B cell (primary cell): Measurements from ENCODE around the gene SMAGP. TPM values are rescaled to one million over a fixed set of nuclear protein-coding genes. Genes with fewer than 3 reads are reported as not detected.

Experiments
- ATAC-seq: fragments of 200-7000 bp; cut with Tn5 transposase; one replicate; pipeline ENCODE4 v1.10.0; 2021; ENCODE audit warnings: low read depth, mild to moderate bottlenecking, moderate number of reproducible peaks, moderate library complexity
- CTCF ChIA-PET: fragments of 350-600 bp; sonication (Branson Sonifier 250); formaldehyde crosslinking; loops from one replicate; lab custom pipeline; 2021; ENCODE audit warnings: antibody characterized with exemption, inconsistent platforms; lab: Charles Lee
- POLR2A ChIA-PET: fragments of 350-600 bp; sonication (Branson Sonifier 250); formaldehyde crosslinking; loops from one replicate; lab custom pipeline; 2021; ENCODE audit warnings: antibody characterized with exemption; lab: Charles Lee
- DNase-seq: peaks from one replicate; pipeline ENCODE4 v3.0.0; 2013
- H2AFZ ChIP-seq: 2 replicates; pipeline ENCODE4 v1.6.1; 2012; ENCODE audit warnings: mild to moderate bottlenecking, low read depth, low read length; ENCODE audit not compliant: insufficient read depth, poor library complexity, severe bottlenecking
- H3K27ac ChIP-seq, 2 donors: 1 replicate in 1 of 2; 2 replicates in 1 of 2; pipeline ENCODE4 v1.5.1; 2012 to 2013; ENCODE audit warnings: low read length in 2 of 2, mild to moderate bottlenecking in 2 of 2, moderate library complexity in 1 of 2
- H3K27me3 ChIP-seq, 4 experiments: fragments of 200-600 bp in 1 of 4; sonication (generic) in 1 of 4; replicated peaks in 1 of 4; 1 replicate in 2 of 4; 2 replicates in 2 of 4; pipeline versions ENCODE4 v1.6.1 to v1.7.0; 2013 to 2016; ENCODE audit warnings: low read length in 3 of 4, mild to moderate bottlenecking in 2 of 4, mixed read lengths in 1 of 4, moderate library complexity in 1 of 4; ENCODE audit not compliant: insufficient read depth in 4 of 4, control insufficient read depth in 3 of 4; ENCODE audit errors: control extremely low read depth in 1 of 4
- H3K36me3 ChIP-seq, 2 experiments: replicated peaks in 1 of 2; 1 replicate in 1 of 2; 2 replicates in 1 of 2; pipeline versions ENCODE4 v1.6.1 to v1.7.1; 2013; ENCODE audit warnings: low read length in 1 of 2; ENCODE audit not compliant: insufficient read depth in 2 of 2, control insufficient read depth in 1 of 2; ENCODE audit errors: control extremely low read depth in 1 of 2, extremely low read depth in 1 of 2
- H3K4me1 ChIP-seq, 2 donors: fragments of 200-600 bp in 1 of 2; sonication (generic) in 1 of 2; 1 replicate in 1 of 2; 2 replicates in 1 of 2; pipeline versions ENCODE4 v1.5.1 to v1.6.1; 2013 to 2017; ENCODE audit warnings: low read length in 2 of 2; ENCODE audit not compliant: control insufficient read depth in 2 of 2, insufficient read depth in 2 of 2
- H3K4me2 ChIP-seq: replicated peaks from 2 replicates; pipeline ENCODE3; 2012; ENCODE audit warnings: mild to moderate bottlenecking, low read depth, low read length; ENCODE audit not compliant: poor library complexity, severe bottlenecking
- H3K4me3 ChIP-seq, 5 experiments: fragments of 200-600 bp in 1 of 5; sonication (generic) in 1 of 5; 1 replicate in 3 of 5; 2 replicates in 2 of 5; pipeline versions ENCODE4 v1.5.1 to v1.7.0; 2011 to 2016; ENCODE audit warnings: low read length in 4 of 5, mild to moderate bottlenecking in 4 of 5, low read depth in 2 of 5, control low read depth in 1 of 5, moderate library complexity in 1 of 5; ENCODE audit not compliant: insufficient read depth in 1 of 5; ENCODE audit errors: control extremely low read depth in 1 of 5, extremely low read depth in 1 of 5
- H3K79me2 ChIP-seq: fragments of 200-600 bp; sonication (generic); one replicate; pipeline ENCODE4 v1.6.0; 2016; ENCODE audit warnings: low read length; ENCODE audit not compliant: control insufficient read depth, insufficient read depth
- H3K9ac ChIP-seq: fragments of 200-600 bp; sonication (generic); 2 replicates; pipeline ENCODE4 v1.6.1; 2017; ENCODE audit warnings: mild to moderate bottlenecking, low read length, moderate library complexity
- H3K9me3 ChIP-seq, 3 donors: one replicate each; pipeline versions ENCODE4 v1.6.1 to v1.7.1; 2013; ENCODE audit warnings: low read length in 2 of 3; ENCODE audit not compliant: control insufficient read depth in 2 of 3, insufficient read depth in 1 of 3; ENCODE audit errors: control extremely low read depth in 1 of 3
- H4K20me1 ChIP-seq: 2 replicates; pipeline ENCODE4 v1.6.0; 2012; ENCODE audit warnings: mild to moderate bottlenecking, low read length; ENCODE audit not compliant: insufficient read depth, control insufficient read depth, poor library complexity, severe bottlenecking
- H3K27ac Mint-ChIP-seq: one replicate; pipeline ENCODE4 v1.8.0; 2021; ENCODE audit warnings: mixed read lengths
- H3K27me3 Mint-ChIP-seq: one replicate; pipeline ENCODE4 v1.8.0; 2021; ENCODE audit warnings: mixed read lengths
- H3K4me1 Mint-ChIP-seq: one replicate; pipeline ENCODE4 v1.8.0; 2021; ENCODE audit warnings: mixed read lengths
- H3K4me3 Mint-ChIP-seq: one replicate; pipeline ENCODE4 v1.8.0; 2021; ENCODE audit warnings: mixed read lengths
- H3K9me3 Mint-ChIP-seq: one replicate; pipeline ENCODE4 v1.8.0; 2022; ENCODE audit warnings: mixed read lengths; ENCODE audit not compliant: insufficient read depth
- CTCF ChIP-seq: fragments of 200-600 bp; IDR thresholded peaks from one replicate; pipeline ENCODE4 v1.8.0; 2022; ENCODE audit warnings: antibody characterized with exemption, mild to moderate bottlenecking
- EZH2 ChIP-seq: IDR thresholded peaks from 2 replicates; pipeline ENCODE4 v1.6.1; 2012; ENCODE audit warnings: borderline replicate concordance, low read depth, mild to moderate bottlenecking, moderate library complexity, low read length; ENCODE audit not compliant: insufficient read depth, poor library complexity, severe bottlenecking
- WGBS: methylation state at CpG from one replicate; pipeline ENCODE4 v1.1.5; 2013; ENCODE audit warnings: missing lambda C conversion rate; ENCODE audit not compliant: insufficient coverage; 5-methylcytosine and 5-hydroxymethylcytosine counted together
- intact Hi-C: fragments of 100-400 bp; cut with micrococcal nuclease; formaldehyde crosslinking; loops from one replicate; pipeline ENCODE4 v1.10.0; 2022
- polyA plus RNA-seq: library from polyadenylated mRNA; depleted of rRNA; stranded (reverse); fragments of >200 nt; gene quantifications from 2 replicates; pipeline ENCODE4 v1.2.3, GENCODE V29; 2012
- total RNA-seq, 2 donors: library from RNA; stranded (reverse); fragments of 120-200 nt in 1 of 2; gene quantifications; 1 replicate in 1 of 2; 2 replicates in 1 of 2; pipeline versions ENCODE4 v1.2.3 to v1.2.4, GENCODE V29; 2013 to 2022

SMAGP gene
- total and polyA plus RNA-seq, 2 donors (not counting 1 experiment from before 2014, with no cell fraction given), result 10.4 to 21.6 TPM

DNA sequence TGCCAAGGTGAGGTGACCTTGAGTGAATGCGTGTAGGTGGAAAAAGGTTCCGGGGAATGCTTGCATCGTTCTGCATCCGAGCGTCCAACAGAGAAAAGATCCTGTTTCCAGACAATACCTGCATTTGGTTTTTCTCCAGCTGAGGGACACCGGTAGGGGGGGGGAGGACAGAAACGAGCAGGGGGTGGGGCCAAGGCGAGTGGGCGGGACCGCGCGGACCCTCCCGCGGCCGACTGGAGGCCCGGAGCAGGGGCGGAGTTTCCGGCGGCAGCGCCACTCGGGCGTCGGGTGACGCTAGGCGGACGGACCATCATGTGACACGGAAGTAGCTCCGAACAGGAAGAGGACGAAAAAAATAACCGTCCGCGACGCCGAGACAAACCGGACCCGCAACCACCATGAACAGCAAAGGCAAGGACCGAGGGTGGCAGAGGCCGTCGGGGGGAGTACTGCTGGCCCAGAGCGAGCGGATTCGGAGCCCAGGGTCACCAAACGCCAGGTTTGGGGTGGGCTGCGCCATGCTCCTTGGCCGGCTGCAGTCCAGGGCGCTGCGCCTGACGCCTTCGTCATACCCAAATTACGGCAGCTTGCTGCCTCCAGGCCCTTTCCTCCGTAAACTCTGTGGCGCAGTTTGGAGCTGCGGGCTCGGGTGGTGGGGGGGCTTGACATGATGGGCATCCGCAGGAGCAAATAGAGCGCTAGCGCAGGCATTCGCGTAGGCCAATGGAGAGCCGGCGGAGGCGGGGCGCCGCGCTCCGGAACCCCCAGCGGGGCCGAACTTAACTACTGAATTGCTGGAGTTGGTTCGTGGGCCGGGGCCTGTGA, 31.5 kb downstream of the SMAGP start, which contains the start of gene DAZAP2:
TSS of gene DAZAP2 (plus strand) at position 317 of the 825 bp plus-strand sequence. CDS start at position 399, 82 bp downstream.
- Histone ChIP-seq H4K20me1 (peaks cover 39% of the 10 kb centered on the region), H3K9ac (peak within 1 kb of the TSS; percentile 100), H3K79me2 (peaks cover 27% of the 10 kb centered on the region), H3K4me1 (peaks cover 24 to 34% of the 10 kb centered on the region in 2 donors), H2AFZ (peak within 1 kb of the TSS; percentile 72), H3K36me3 (peaks cover 2 to 34% of the 10 kb centered on the region in 2 experiments), H3K27ac (peak within 1 kb of the TSS; percentile 100), H3K4me3 (peak within 1 kb of the TSS; percentile 69 to 100 (median 100)), H3K4me2 (peak within 1 kb of the TSS; percentile 76), H3K9me3 (no peaks in the 10 kb centered on the region), H3K27me3 (no peaks in the 10 kb centered on the region)
- intact Hi-C loops, result loop anchor here (1.0 to 5.0 kb wide), 7 partner anchors 20 to 191 kb away; partner anchors contain the start of genes BIN2, CSRNP2, POU6F1 and SMAGP
- Mint-ChIP-seq H3K4me1 (peaks cover 40% of the 10 kb centered on the region), H3K27me3 (no peaks in the 10 kb centered on the region), H3K9me3 (no peaks in the 10 kb centered on the region), H3K4me3 (peak within 1 kb of the TSS; percentile 93), H3K27ac (peak within 1 kb of the TSS; percentile 100)
- POLR2A ChIA-PET, result interaction anchor here (0.5 to 3.4 kb wide), 21 partner anchors 9 to 1841 kb away, joined by 3 to 70 read pairs (median 4); partner anchors contain the start of genes ATF1, BIN2, COX14 and CSRNP2
- peak; percentile 92 for ATAC-seq
- CTCF ChIA-PET, result interaction anchor here (0.6 to 2.8 kb wide), 11 partner anchors 10 to 474 kb away, joined by 3 to 20 read pairs (median 3); partner anchors contain the start of genes CSRNP2, POU6F1 and SMAGP
- DNase-seq, result peak; percentile 98
- WGBS, result under 1% methylated on average over 66 of the region's 70 CpGs
- no peak for TF ChIP-seq EZH2
- peak; percentile 31 for TF ChIP-seq CTCF
